Astrocyte (in vitro differentiated cells and primary cell): ENCODE results near the gene MYBPC1. TPM values are rescaled to one million over a fixed set of nuclear protein-coding genes. Genes with fewer than 3 reads are reported as not detected.

ENCODE experiments used
- DNase-seq: peaks from one replicate; pipeline ENCODE4 v3.0.0-alpha.2; 2010; ENCODE audit warnings: low read depth
- FAIRE-seq: peaks from 2 replicates; lab custom pipeline; 2011; peaks lifted over from hg19 to GRCh38; lab: Jason Lieb, UNC
- H2AFZ ChIP-seq: 2 replicates; pipeline ENCODE4 v1.6.0; 2012; ENCODE audit warnings: low read depth, low read length, inconsistent platforms
- H3K27ac ChIP-seq: 2 replicates; pipeline ENCODE4 v1.5.1; 2011; ENCODE audit warnings: low read depth, low read length, inconsistent platforms
- H3K27me3 ChIP-seq: 2 replicates; pipeline ENCODE4 v1.6.0; 2011; ENCODE audit warnings: low read length, inconsistent platforms; ENCODE audit not compliant: insufficient read depth
- H3K36me3 ChIP-seq: 2 replicates; pipeline ENCODE4 v1.5.1; 2011; ENCODE audit warnings: low read length, inconsistent platforms; ENCODE audit not compliant: insufficient read depth
- H3K4me1 ChIP-seq: 2 replicates; pipeline ENCODE4 v1.5.1; 2011; ENCODE audit warnings: low read length, inconsistent platforms; ENCODE audit not compliant: insufficient read depth
- H3K4me2 ChIP-seq: 2 replicates; pipeline ENCODE4 v1.6.0; 2012; ENCODE audit warnings: low read length, inconsistent platforms
- H3K4me3 ChIP-seq: 2 replicates; pipeline ENCODE4 v1.5.1; 2011; ENCODE audit warnings: low read depth, mild to moderate bottlenecking, low read length, inconsistent platforms; ENCODE audit not compliant: insufficient read depth
- H3K79me2 ChIP-seq: 2 replicates; pipeline ENCODE4 v1.6.0; 2012; ENCODE audit warnings: mild to moderate bottlenecking, low read length, inconsistent platforms; ENCODE audit not compliant: insufficient read depth
- H3K9ac ChIP-seq: 2 replicates; pipeline ENCODE4 v1.6.0; 2012; ENCODE audit warnings: mild to moderate bottlenecking, low read length, inconsistent platforms
- H3K9me3 ChIP-seq: 2 replicates; pipeline ENCODE4 v1.5.1; 2012; ENCODE audit warnings: low read depth, mild to moderate bottlenecking, low read length, inconsistent platforms; ENCODE audit not compliant: insufficient read depth
- H4K20me1 ChIP-seq: 2 replicates; pipeline ENCODE4 v1.6.0; 2012; ENCODE audit warnings: low read length, inconsistent platforms; ENCODE audit not compliant: insufficient read depth
- H3K27ac Mint-ChIP-seq: one replicate; pipeline ENCODE4 v1.8.0; 2021; ENCODE audit warnings: mild to moderate bottlenecking, mixed read lengths; ENCODE audit not compliant: unreplicated experiment
- H3K27me3 Mint-ChIP-seq: one replicate; pipeline ENCODE4 v1.8.0; 2021; ENCODE audit warnings: low read depth, mixed read lengths; ENCODE audit not compliant: unreplicated experiment
- H3K36me3 Mint-ChIP-seq: one replicate; pipeline ENCODE4 v1.8.0; 2021; ENCODE audit warnings: low read depth, mixed read lengths; ENCODE audit not compliant: unreplicated experiment
- H3K4me1 Mint-ChIP-seq: one replicate; pipeline ENCODE4 v1.8.0; 2021; ENCODE audit warnings: low read depth, mixed read lengths; ENCODE audit not compliant: unreplicated experiment
- H3K4me3 Mint-ChIP-seq: one replicate; pipeline ENCODE4 v1.8.0; 2021; ENCODE audit warnings: mild to moderate bottlenecking, moderate library complexity, mixed read lengths; ENCODE audit not compliant: unreplicated experiment
- H3K9me3 Mint-ChIP-seq: one replicate; pipeline ENCODE4 v1.8.0; 2021; ENCODE audit warnings: mild to moderate bottlenecking, mixed read lengths; ENCODE audit not compliant: unreplicated experiment
- EZH2 ChIP-seq: IDR thresholded peaks from 2 replicates; pipeline ENCODE4 v1.6.1; 2012; ENCODE audit warnings: mild to moderate bottlenecking, low read length, inconsistent platforms; ENCODE audit not compliant: insufficient read depth
- total RNA-seq: library from RNA; stranded (reverse); gene quantifications from 2 replicates; pipeline ENCODE4 v1.2.1, GENCODE V29; 2021
- TF ChIP-seq, protein P1 (sequence below): IDR thresholded peaks from 2 replicates; pipeline ENCODE4 v1.5.1; 2011; ENCODE audit warnings: low read depth, mild to moderate bottlenecking, inconsistent platforms, low read length, moderate library complexity; ENCODE audit not compliant: insufficient read depth

MYBPC1 gene
- total RNA-seq, 1 donor from 2014 or later, result not detected

DNA sequence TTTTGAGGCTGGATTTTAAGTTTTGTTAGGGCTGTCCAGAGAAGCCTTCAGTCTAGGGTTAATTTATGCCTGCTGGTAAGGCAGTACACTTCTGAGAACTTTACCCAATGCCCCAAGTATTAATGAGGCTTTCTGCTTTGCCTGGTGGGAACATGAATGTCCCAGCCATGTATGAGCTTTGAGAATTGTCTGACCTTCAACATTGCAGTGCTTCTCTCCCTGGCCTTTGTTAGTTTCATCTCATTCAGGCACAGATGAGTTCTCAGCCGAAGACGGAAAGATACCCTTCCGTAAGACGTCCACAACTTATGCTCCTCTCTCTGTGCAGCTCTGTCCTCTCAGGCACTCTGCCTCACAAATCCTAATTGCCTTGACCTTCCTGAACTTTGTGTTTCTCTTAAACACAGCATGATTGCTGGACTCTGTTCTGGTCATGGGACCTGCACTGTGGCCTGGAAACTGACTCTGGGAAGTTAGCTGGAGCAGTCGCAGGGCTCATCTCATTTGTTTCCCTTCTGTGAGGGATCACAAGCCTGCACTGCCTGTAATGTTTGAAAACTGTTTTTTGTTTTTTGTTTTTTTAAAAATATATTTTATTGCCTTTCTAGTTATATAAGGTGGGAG is 118.4 kb downstream of the MYBPC1 start:
- Histone ChIP-seq H2AFZ (no peak overlapping the region), H3K27ac (no peak overlapping the region), H4K20me1 (no peaks in the 10 kb centered on the region)

DNA sequence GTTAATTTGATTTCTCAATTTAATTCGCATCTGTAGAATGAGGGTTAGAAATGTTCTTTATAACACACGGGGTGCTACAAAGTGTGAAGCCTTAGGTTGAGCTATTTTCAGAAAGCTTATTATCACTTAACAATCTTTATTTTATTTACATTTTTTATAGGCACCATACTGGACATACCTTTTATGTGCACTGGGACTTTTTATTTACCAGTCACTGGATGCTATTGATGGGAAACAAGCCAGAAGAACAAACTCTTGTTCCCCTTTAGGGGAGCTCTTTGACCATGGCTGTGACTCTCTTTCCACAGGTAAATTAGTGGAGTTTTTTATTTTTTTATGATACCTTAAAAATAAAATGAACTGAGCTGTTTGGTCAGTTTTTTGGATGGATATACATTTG is 119.2 kb downstream of the MYBPC1 start:
- H3K4me2 ChIP-seq, result no peak overlapping the region
- FAIRE-seq, result no peak
- H3K27me3 Mint-ChIP-seq, result no peaks in the 10 kb centered on the region

More for the DNA sequence above, 118.4 kb downstream of the MYBPC1 start:
- H3K36me3 Mint-ChIP-seq, result no peaks in the 10 kb centered on the region
- no peak overlapping the region for H3K4me3 Mint-ChIP-seq
- H3K4me1 Mint-ChIP-seq, result peaks cover 5% of the 10 kb centered on the region
- no peaks in the 10 kb centered on the region for H3K9me3 Mint-ChIP-seq
- no peak overlapping the region for H3K27ac Mint-ChIP-seq
- Histone ChIP-seq H3K4me1 (no peaks in the 10 kb centered on the region), H3K27me3 (no peaks in the 10 kb centered on the region), H3K4me3 (no peak overlapping the region), H3K36me3 (no peaks in the 10 kb centered on the region), H3K4me2 (no peak overlapping the region), H3K9ac (no peak overlapping the region), H3K79me2 (peaks cover 3% of the 10 kb centered on the region), H3K9me3 (no peaks in the 10 kb centered on the region)
- FAIRE-seq, result no peak
- H3K27me3 Mint-ChIP-seq, result no peaks in the 10 kb centered on the region
- DNase-seq, result no peak
- TF ChIP-seq, protein P1, sequence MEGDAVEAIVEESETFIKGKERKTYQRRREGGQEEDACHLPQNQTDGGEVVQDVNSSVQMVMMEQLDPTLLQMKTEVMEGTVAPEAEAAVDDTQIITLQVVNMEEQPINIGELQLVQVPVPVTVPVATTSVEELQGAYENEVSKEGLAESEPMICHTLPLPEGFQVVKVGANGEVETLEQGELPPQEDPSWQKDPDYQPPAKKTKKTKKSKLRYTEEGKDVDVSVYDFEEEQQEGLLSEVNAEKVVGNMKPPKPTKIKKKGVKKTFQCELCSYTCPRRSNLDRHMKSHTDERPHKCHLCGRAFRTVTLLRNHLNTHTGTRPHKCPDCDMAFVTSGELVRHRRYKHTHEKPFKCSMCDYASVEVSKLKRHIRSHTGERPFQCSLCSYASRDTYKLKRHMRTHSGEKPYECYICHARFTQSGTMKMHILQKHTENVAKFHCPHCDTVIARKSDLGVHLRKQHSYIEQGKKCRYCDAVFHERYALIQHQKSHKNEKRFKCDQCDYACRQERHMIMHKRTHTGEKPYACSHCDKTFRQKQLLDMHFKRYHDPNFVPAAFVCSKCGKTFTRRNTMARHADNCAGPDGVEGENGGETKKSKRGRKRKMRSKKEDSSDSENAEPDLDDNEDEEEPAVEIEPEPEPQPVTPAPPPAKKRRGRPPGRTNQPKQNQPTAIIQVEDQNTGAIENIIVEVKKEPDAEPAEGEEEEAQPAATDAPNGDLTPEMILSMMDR, result no peak
- TF ChIP-seq EZH2, result no peak

More for the DNA sequence above, 119.2 kb downstream of the MYBPC1 start:
- Histone ChIP-seq H2AFZ (no peak overlapping the region), H3K27me3 (no peaks in the 10 kb centered on the region), H3K9me3 (no peaks in the 10 kb centered on the region), H3K9ac (no peak overlapping the region), H3K27ac (no peak overlapping the region), H4K20me1 (no peaks in the 10 kb centered on the region), H3K36me3 (no peaks in the 10 kb centered on the region), H3K4me1 (no peaks in the 10 kb centered on the region), H3K79me2 (peaks cover 3% of the 10 kb centered on the region), H3K4me3 (no peak overlapping the region)
- Mint-ChIP-seq H3K4me3 (no peak overlapping the region), H3K9me3 (no peaks in the 10 kb centered on the region), H3K4me1 (peaks cover 5% of the 10 kb centered on the region), H3K36me3 (no peaks in the 10 kb centered on the region), H3K27ac (no peak overlapping the region)
- DNase-seq, result no peak
- no peak for TF ChIP-seq EZH2
- TF ChIP-seq, protein P1, result no peak
